GM21717 (cell line): ENCODE measurements around the gene SHC2.

ENCODE experiments used
- ATAC-seq: cut with Tn5 transposase; IDR thresholded peaks from one replicate; pipeline ENCODE4 v1.9.1; 2021; ENCODE audit warnings: mild to moderate bottlenecking, moderate library complexity; ENCODE audit not compliant: unreplicated experiment

SHC2 gene

GRCh38 chr19:472005-472858 lies 11.4 kb upstream of the SHC2 start:
- ATAC-seq = no peak

GRCh38 chr19:470701-471100 lies 9.9 kb upstream of the SHC2 start:
- no peak for ATAC-seq

DNA sequence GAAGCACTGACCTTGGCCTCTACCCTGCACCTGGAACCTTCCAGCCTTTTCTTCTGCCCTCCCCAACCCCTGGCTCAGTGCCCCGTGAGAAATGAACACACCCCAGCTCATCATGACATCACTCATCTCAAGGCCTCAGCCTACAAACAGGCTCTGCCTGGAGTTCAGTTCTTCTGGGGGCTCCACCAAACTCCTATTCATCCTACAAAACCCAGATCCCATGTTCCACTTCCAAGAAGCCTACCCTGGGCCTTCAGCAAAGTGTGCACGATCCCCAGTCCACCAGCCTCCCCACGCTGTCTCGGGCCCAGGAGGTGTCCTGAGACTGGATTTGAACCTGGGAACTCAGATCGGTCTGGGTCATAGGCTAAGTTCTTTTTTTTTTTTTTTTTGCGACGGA lies 9.0 kb upstream of the SHC2 start:
- ATAC-seq = no peak

DNA sequence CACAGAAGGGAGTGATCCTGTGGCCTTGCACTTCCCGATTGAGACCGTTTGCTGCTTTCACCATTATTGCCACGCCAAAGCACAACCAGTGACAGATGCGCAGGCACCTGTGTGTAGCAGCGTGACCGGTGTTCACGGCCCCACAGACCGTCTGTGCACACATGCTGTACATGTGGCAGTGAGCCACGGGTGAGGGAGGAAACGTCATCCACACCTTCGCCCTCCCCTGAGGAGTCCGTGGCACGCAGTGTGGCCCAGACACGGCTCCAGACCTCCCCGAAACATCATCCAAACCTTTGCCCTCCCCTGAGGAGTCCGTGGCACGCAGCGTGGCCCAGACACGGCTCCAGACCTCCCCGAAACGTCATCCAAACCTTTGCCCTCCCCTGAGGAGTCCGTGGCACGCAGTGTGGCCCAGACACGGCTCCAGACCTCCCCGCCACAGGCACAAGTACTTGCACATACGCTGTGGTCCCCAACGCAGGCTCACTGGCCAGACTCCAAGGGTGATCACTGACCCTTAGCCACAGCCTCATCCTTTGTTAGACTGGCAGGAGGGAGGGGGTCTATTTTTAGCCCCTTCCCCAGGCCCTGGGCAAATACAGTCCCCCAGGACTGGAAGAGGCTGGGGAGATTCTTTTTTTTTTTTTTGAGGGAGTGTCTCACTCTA lies 7.9 kb upstream of the SHC2 start:
- ATAC-seq = no peak

GRCh38 chr19:467554-467953 lies 6.7 kb upstream of the SHC2 start:
- no peak for ATAC-seq

DNA sequence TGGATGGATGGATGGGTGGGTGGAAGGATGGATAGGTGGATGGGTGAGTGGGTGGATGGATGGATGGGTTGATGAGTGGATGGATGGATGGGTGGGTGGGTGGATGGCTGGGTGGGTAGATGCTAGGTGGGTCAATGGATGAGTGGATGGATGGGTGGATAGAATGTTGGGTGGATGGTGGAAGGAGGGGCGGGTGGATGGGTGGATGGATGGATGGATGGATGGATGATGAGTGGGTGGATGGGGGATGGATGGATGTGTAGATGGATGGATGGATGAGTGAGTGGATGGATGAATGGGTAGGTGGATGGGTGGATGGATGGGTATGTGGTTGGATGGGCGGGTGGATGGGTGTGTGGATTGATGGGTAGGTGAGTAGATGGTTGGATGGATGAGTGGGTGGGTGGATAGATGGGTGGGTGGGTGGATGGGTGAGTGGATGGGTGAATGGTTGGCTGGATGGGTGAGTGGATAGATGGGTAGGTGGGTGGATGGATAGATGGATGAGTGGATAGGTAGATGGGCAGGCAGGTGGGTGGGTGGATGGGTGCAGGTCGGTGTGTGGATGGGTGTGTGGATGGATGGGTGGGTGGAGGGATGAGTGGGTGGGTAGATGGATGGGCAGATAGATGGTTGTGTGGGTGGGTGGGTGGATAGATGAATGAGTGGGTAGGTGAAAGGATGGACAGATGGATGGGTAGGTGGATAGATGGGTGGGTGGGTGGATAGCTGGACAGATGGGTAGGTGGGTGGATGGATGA lies 4.4 kb upstream of the SHC2 start:
- ATAC-seq = no peak

DNA sequence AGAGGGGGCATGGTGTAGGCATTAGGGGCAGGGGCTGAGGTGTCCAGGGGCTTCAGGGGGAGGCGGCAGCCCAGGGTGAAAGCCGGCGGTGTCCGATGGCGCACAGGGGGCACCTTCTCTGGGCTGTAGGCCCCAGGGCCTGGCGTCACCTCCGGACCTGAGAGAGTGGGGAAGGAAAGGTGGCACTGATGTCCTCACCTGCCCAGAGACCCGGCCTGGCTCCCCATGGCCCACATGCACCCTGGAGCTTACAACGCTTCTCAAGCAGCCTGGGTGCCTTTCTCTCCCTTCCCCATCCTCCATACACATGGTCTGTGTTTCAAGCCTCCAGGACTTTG lies 3.3 kb upstream of the SHC2 start:
- ATAC-seq = no peak

DNA sequence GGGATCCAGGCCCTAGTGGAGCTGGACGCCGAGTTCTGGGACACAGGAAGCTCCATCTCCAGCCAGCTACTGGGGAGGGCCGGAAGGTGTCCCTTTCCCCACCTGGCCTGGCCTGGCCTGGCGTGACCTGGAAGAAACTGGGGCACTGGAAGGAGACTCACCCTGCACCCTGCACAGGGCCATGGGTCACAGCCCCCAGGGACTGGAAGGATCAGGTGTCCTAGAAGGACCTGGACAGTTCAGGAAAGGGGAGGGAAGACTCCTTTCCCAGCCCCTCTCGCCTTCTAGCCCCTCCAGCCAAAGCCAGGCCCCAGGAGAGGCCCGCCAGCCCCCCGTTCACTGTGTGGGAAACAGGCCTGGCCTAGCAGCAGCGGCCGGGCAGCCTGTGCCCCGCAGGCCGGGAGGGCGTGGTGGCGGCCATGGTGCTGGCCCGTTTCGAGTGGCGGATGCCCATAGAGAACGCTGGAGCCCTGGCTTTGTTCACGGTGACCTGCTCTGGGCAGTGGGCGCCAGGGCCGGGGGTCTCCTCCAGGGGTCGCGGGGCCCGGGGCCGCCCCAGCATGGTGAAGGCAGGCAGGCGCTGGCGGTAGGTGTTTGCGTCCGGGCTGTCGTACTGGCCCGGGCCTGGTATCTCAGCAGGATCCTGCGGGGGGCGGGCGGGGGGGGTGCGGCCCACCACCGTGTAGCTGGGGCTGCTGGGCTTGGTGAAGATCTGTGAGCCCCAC lies 2.8 kb upstream of the SHC2 start:
- no peak for ATAC-seq

GRCh38 chr19:461721-462551 lies 1.1 kb upstream of the SHC2 start:
- ATAC-seq = no peak

DNA sequence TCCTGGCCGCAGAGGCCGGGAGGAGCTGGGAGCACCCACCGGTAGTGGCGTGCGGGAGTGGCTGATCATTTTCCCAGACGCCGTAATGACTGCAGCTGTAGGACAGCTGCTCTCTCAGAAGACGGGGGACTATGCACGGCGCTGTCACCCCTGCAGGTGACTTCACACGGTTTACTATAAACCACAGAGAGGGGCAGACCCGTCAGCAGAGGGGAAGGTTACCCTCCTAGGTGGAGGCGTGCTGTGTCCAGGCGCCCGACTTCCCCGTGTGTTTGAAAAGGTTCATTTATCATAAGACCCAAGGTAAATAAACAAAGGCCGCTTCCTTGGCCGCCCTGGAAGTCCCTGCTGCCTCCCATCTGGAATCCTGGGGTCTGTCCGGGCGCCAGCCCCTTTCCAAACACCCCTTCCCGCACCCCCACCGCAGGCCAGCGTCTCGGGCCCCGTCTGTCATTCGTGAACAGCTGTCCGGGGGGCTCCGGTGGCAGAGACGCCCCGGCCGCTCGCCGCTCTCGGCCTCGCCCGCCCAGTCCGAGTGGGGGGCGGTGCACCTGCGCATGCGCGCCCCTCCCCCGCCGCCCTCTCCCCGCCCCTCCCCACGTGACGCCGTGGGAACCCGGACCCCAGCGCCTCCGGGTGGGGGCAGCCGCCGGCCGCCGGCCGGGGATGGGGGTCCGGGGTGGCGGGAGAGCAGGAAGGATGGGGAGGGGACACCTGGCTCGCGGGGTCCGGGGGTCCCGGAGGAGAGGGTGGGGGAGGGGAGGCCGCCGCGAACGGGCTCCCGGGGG lies 915 bp downstream of the SHC2 start:
- ATAC-seq = no peak

DNA sequence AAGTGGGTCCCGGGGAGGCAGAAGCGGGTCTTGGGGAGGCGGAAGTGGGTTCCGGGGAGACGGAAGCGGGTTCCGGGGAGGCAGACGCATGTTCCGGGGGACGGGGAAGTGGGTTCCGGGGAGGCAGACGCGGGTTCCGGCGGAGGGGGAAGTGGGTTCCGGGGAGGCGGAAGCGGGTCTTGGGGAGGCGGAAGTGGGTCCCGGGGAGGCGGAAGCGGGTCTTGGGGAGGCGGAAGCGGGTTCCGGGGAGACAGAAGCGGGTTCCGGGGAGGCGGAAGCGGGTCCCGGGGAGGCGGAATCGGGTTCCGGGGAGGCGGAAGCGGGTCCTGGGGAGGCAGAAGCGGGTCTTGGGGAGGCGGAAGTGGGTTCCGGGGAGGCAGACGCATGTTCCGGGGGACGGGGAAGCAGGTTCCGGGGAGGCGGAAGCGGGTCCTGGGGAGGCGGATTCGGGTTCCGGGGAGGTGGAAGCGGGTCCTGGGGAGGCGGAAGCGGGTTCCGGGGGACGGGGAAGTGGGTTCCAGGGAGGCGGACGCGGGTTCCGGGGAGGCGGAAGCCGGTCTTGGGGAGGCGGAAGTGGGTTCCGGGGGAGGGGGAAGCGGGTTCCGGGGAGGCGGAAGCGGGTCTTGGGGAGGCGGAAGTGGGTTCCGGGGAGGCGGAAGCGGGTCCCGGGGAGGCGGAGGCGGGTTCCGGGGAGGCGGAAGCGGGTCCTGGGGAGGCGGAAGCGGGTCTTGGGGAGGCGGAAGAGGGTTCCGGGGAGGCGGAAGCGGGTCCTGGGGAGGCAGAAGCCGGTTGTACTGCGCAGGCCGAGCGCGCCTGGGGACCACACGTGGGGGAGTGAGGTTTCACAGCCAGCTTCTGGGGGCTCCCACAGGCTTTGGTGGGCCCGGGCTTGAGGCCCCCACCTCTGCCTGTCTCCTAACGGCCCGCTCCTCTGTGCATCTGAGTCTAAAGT lies 2.5 kb downstream of the SHC2 start:
- no peak for ATAC-seq

- ATAC-seq = no peak
Measured at GRCh38 chr19:457636-458035, 3.2 kb downstream of the SHC2 start.

GRCh38 chr19:456547-457110 lies 4.2 kb downstream of the SHC2 start:
- ATAC-seq = no peak

- no peak for ATAC-seq
Measured at GRCh38 chr19:455851-456546, 4.8 kb downstream of the SHC2 start.

DNA sequence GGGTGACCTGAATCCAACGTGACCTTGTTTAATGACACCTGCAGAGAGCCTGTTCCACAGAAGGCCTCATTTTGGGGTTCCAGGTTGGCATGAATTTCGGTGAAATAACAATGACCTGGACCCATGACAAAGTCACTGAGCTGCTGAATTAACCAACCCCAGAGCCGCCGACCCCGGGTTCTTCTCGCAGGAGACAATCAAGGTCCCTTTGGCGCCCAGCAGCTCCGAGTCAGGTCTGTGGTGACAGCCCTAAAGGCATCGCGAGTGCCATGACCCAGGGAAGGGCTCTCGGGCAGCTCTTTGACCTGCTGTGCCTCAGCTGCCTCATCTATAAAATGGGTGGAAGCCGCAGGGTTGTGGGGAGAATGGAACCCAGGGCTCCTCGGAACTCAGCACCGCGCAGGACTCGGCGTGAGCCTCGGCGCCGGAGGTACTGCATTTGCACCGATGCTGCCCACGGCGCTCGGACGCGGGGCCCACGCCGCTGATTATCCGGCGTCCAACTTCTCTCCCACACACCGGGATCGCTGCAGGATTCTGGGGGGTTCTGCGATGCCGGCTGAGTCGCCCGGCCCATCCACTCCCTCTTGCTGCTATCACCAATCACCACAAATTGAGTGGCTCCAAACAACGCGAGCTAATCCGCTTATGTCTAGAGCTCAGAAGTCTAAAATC lies 5.7 kb downstream of the SHC2 start:
- no peak for ATAC-seq

DNA sequence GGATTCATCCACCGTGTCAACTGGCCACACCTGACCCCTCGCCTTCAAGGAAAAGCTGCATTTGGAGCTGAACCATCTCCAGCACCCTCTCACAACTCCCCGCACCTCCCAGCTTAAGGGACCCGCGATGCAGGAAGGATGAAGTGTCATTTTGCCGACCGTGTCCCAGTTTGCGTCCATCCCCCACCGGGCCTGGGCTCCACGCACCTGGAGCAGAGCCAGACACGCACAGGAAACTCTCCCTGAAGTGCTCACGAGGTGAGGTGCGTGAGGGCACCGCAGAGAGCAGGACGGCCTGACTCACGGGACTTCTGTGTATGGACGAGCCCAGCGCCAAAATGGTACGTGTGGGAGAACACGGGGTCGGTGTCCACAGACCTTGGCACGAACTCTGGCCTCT lies 7.2 kb downstream of the SHC2 start:
- no peak for ATAC-seq

GRCh38 chr19:452829-453228 lies 8.0 kb downstream of the SHC2 start:
- no peak for ATAC-seq
